ENCODE results near the gene NXPH1.

NXPH1 gene

GRCh38 chr7:8747338-8747737, 313.9 kb downstream of the NXPH1 start:
- Histone ChIP-seq H3K27me3 (ENCODE audit: insufficient read depth, poor library complexity, severe bottlenecking) (no peaks in the 10 kb centered on the region), H3K9me3 (ENCODE audit: severe bottlenecking) (no peaks in the 10 kb centered on the region), H3K27ac (ENCODE audit: poor library complexity, severe bottlenecking) (no peak overlapping the region), H3K4me3 (ENCODE audit: severe bottlenecking) (no peak overlapping the region), H3K36me3 (ENCODE audit: low read depth) (no peaks in the 10 kb centered on the region), H3K4me1 (ENCODE audit: insufficient read depth, poor library complexity, severe bottlenecking) (no peaks in the 10 kb centered on the region)
- TF ChIP-seq CTCF (IDR thresholded peaks at IDR 0.05; ENCODE audit: poor library complexity, severe bottlenecking), result no peak
- ATAC-seq (ENCODE audit: low read depth) (no peak), DNase-seq (ENCODE audit: low spot score) (no peak)

DNA sequence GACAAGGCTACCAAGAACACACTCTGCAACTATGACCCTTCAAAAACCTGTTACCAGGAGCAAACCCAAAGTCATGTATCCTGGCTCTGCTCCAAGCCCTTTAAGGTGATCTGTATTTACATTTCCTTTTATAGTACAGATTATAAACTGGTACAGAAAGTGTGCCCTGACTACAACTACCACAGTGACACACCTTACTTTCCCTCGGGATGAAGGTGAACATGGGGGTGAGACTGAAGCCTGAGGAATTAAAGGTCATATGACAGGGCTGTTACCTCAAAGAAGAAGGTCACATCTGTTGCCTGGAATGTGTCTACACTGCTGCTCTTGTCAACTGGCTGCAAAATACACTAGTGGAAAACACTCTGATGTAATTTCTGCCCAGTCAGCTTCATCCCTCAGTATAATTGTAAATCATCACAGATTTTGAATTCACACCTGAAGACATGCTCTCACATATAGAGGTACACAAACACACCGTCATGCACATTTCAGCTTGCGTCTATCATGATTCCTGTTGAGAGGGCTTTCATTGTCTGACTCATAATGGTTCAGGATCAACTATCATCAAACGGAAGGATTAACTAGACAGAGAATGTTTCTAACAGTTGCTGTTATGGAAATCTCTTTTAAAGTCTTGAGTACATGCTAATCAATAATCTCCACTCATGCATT, 318.3 kb downstream of the NXPH1 start:
- Histone ChIP-seq H3K36me3 (ENCODE audit: low read depth) (no peaks in the 10 kb centered on the region), H3K27me3 (ENCODE audit: insufficient read depth, poor library complexity, severe bottlenecking) (no peaks in the 10 kb centered on the region), H3K4me3 (ENCODE audit: severe bottlenecking) (no peak overlapping the region), H3K9me3 (ENCODE audit: severe bottlenecking) (no peaks in the 10 kb centered on the region), H3K4me1 (ENCODE audit: insufficient read depth, poor library complexity, severe bottlenecking) (no peaks in the 10 kb centered on the region), H3K27ac (ENCODE audit: poor library complexity, severe bottlenecking) (no peak overlapping the region)
- ATAC-seq (ENCODE audit: low read depth), result no peak
- no peak for DNase-seq (ENCODE audit: low spot score)
- no peak for TF ChIP-seq CTCF (IDR thresholded peaks at IDR 0.05; ENCODE audit: poor library complexity, severe bottlenecking)

DNA sequence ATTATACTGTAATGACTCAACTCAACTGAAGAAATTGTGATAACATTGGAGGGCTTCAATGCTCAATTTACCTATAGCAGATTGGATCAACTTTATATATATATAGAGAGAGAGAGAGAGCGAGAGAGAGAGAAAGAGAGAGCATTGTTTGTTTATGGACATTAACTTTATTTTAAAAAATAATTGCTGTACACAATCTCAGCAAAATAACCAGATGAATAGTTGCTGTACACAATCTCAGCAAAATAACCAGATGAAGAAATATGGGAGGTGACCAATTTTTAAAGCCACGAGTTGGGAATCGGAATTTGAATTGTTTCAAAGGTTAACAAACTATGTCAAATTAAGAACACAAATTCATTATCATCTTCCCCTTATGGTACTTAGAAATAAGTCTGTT, 319.9 kb downstream of the NXPH1 start:
- H3K9me3 ChIP-seq (ENCODE audit: severe bottlenecking), result no peaks in the 10 kb centered on the region
- no peak for TF ChIP-seq CTCF (IDR thresholded peaks at IDR 0.05; ENCODE audit: poor library complexity, severe bottlenecking)
- no peaks in the 10 kb centered on the region for H3K27me3 ChIP-seq (ENCODE audit: insufficient read depth, poor library complexity, severe bottlenecking)
- ATAC-seq (ENCODE audit: low read depth), result no peak
- no peak overlapping the region for H3K4me3 ChIP-seq (ENCODE audit: severe bottlenecking)
- no peaks in the 10 kb centered on the region for H3K4me1 ChIP-seq (ENCODE audit: insufficient read depth, poor library complexity, severe bottlenecking)
- H3K36me3 ChIP-seq (ENCODE audit: low read depth), result no peaks in the 10 kb centered on the region
- no peak overlapping the region for H3K27ac ChIP-seq (ENCODE audit: poor library complexity, severe bottlenecking)
- no peak for DNase-seq (ENCODE audit: low spot score)

GRCh38 chr7:8761731-8762130, 328.3 kb downstream of the NXPH1 start:
- no peaks in the 10 kb centered on the region for H3K9me3 ChIP-seq (ENCODE audit: severe bottlenecking)
- no peak for TF ChIP-seq CTCF (IDR thresholded peaks at IDR 0.05; ENCODE audit: poor library complexity, severe bottlenecking)
- H3K4me1 ChIP-seq (ENCODE audit: insufficient read depth, poor library complexity, severe bottlenecking), result no peaks in the 10 kb centered on the region
- DNase-seq (ENCODE audit: low spot score), result no peak
- H3K27me3 ChIP-seq (ENCODE audit: insufficient read depth, poor library complexity, severe bottlenecking), result no peaks in the 10 kb centered on the region
- no peaks in the 10 kb centered on the region for H3K36me3 ChIP-seq (ENCODE audit: low read depth)
- no peak overlapping the region for H3K4me3 ChIP-seq (ENCODE audit: severe bottlenecking)
- no peak for ATAC-seq (ENCODE audit: low read depth)
- no peak overlapping the region for H3K27ac ChIP-seq (ENCODE audit: poor library complexity, severe bottlenecking)

DNA sequence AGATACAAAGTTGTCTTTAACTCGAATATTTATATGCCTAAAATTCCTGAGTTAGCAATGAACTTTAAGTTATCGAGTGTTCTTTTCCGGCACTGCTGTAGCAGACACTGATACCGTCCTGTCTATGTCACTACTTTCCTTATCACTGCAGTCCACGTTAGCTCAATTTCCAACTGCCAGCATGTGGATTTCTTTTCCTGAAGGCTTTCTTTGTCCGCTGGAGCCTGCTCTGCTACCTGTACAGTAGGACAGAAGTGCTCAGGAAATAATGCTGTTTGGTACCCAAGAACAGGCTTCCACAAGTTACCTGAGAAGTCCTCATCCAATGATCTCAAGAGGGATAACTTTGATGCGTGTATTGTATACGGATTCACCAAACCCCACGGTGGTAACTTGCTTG, 329.4 kb downstream of the NXPH1 start:
- TF ChIP-seq CTCF (IDR thresholded peaks at IDR 0.05; ENCODE audit: poor library complexity, severe bottlenecking), result no peak
- no peak for ATAC-seq (ENCODE audit: low read depth)
- Histone ChIP-seq H3K4me3 (ENCODE audit: severe bottlenecking) (no peak overlapping the region), H3K4me1 (ENCODE audit: insufficient read depth, poor library complexity, severe bottlenecking) (no peaks in the 10 kb centered on the region), H3K27ac (ENCODE audit: poor library complexity, severe bottlenecking) (no peak overlapping the region), H3K36me3 (ENCODE audit: low read depth) (no peaks in the 10 kb centered on the region), H3K9me3 (ENCODE audit: severe bottlenecking) (no peaks in the 10 kb centered on the region), H3K27me3 (ENCODE audit: insufficient read depth, poor library complexity, severe bottlenecking) (no peaks in the 10 kb centered on the region)
- DNase-seq (ENCODE audit: low spot score), result no peak
